Measurements from ENCODE around the gene IL31RA. TPM values are rescaled to one million over a fixed set of nuclear protein-coding genes. Genes with fewer than 3 reads are reported as not detected.

The IL31RA gene
- total RNA-seq, 2 donors from 2014 or later: 2.1 TPM; not detected in 1

GRCh38 chr5:55852503-55852902 is 1.3 kb downstream of the IL31RA start:
- Histone ChIP-seq H3K36me3 (no peaks in the 10 kb centered on the region), H3K4me1 (replicated peaks) (no peaks in the 10 kb centered on the region), H3K9me3 (no peaks in the 10 kb centered on the region), H3K27ac (no peak overlapping the region), H3K4me3 (no peak overlapping the region), H3K27me3 (replicated peaks; ENCODE audit: insufficient read depth) (no peaks in the 10 kb centered on the region)
- intact Hi-C loops (cut with DNase I): no loop called here
- no peak for DNase-seq (ENCODE audit: low spot score)
- WGBS: 74% methylated on average over 3 of the region's 3 CpGs
- TF ChIP-seq POLR2AphosphoS5 (IDR thresholded peaks at IDR 0.05) (no peak), POLR2A (IDR thresholded peaks at IDR 0.05) (no peak), CTCF (IDR thresholded peaks at IDR 0.05) (no peak)

DNA sequence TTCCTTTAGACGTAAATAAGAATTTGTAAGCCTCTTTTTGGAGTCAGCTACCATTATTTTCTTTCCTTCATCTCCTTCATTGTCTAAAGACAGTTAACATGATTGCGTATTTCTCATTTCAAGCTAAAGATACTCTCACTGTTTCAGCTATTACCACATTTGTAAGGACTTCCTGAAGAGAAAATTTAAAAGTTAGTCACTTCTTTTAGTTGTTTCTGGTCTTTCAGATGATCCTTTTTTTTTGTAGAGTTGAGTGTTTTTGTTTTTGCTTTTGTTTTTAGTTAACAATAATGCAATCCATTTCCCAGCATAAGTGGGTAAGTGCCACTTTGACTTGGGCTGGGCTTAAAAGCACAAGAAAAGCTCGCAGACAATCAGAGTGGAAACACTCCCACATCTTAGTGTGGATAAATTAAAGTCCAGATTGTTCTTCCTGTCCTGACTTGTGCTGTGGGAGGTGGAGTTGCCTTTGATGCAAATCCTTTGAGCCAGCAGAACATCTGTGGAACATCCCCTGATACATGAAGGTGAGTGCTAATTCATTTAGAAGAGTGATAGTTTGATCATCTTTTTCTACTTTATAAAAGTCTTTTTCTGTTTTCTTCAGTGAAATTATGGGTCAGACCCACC is 2.0 kb downstream of the IL31RA start:
- intact Hi-C loops (cut with DNase I): no loop called here
- H3K4me1 ChIP-seq (replicated peaks): no peaks in the 10 kb centered on the region
- H3K36me3 ChIP-seq: no peaks in the 10 kb centered on the region
- DNase-seq (ENCODE audit: low spot score): no peak
- no peak overlapping the region for H3K4me3 ChIP-seq
- no peaks in the 10 kb centered on the region for H3K9me3 ChIP-seq
- no peaks in the 10 kb centered on the region for H3K27me3 ChIP-seq (replicated peaks; ENCODE audit: insufficient read depth)
- no peak overlapping the region for H3K27ac ChIP-seq
- TF ChIP-seq CTCF (IDR thresholded peaks at IDR 0.05) (no peak), POLR2AphosphoS5 (IDR thresholded peaks at IDR 0.05) (no peak), POLR2A (IDR thresholded peaks at IDR 0.05) (no peak)
- 59% methylated on average over 3 of the region's 3 CpGs for WGBS

DNA sequence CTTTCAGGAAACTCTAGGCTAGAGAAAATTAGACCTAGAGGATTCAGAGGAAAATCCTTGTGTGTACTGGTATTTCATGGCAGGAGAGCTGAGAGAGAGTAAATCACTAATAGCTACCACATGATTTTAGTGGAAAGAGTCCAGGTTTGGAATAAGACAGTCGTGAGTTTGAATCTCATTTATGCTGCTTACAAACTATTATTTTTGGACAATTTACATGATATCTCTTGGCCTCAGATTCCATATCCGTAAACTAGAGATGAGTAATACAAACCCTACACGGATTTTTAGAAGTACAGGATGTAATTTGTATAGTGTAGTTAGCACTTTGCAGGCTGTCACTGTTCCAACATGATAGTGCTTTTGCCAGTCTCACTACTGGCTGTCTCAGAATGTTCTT is 2.7 kb downstream of the IL31RA start:
- H3K4me3 ChIP-seq: no peak overlapping the region
- no peaks in the 10 kb centered on the region for H3K9me3 ChIP-seq
- no peaks in the 10 kb centered on the region for H3K27me3 ChIP-seq (replicated peaks; ENCODE audit: insufficient read depth)
- no peak for TF ChIP-seq POLR2AphosphoS5 (IDR thresholded peaks at IDR 0.05)
- no peak for TF ChIP-seq POLR2A (IDR thresholded peaks at IDR 0.05)
- TF ChIP-seq CTCF (IDR thresholded peaks at IDR 0.05): no peak
- no peaks in the 10 kb centered on the region for H3K36me3 ChIP-seq
- WGBS: 26% methylated on average over 3 of the region's 3 CpGs
- no peaks in the 10 kb centered on the region for H3K4me1 ChIP-seq (replicated peaks)
- intact Hi-C loops (cut with DNase I): no loop called here
- no peak overlapping the region for H3K27ac ChIP-seq
- DNase-seq (ENCODE audit: low spot score): no peak

GRCh38 chr5:55855509-55855908 is 4.4 kb downstream of the IL31RA start:
- intact Hi-C loops (cut with DNase I): no loop called here
- no peaks in the 10 kb centered on the region for H3K36me3 ChIP-seq
- 67% methylated on average over 5 of the region's 5 CpGs for WGBS
- H3K27me3 ChIP-seq (replicated peaks; ENCODE audit: insufficient read depth): no peaks in the 10 kb centered on the region
- TF ChIP-seq POLR2A (IDR thresholded peaks at IDR 0.05) (no peak), CTCF (IDR thresholded peaks at IDR 0.05) (no peak), POLR2AphosphoS5 (IDR thresholded peaks at IDR 0.05) (no peak)
- H3K4me3 ChIP-seq: no peak overlapping the region
- no peaks in the 10 kb centered on the region for H3K9me3 ChIP-seq
- DNase-seq (ENCODE audit: low spot score): no peak
- H3K27ac ChIP-seq: no peak overlapping the region
- no peaks in the 10 kb centered on the region for H3K4me1 ChIP-seq (replicated peaks)

- TF ChIP-seq POLR2AphosphoS5 (IDR thresholded peaks at IDR 0.05) (no peak), CTCF (IDR thresholded peaks at IDR 0.05) (no peak), POLR2A (IDR thresholded peaks at IDR 0.05) (no peak)
- H3K36me3 ChIP-seq: no peaks in the 10 kb centered on the region
- H3K4me3 ChIP-seq: no peak overlapping the region
- H3K27me3 ChIP-seq (replicated peaks; ENCODE audit: insufficient read depth): no peaks in the 10 kb centered on the region
- no peak for DNase-seq (ENCODE audit: low spot score)
- intact Hi-C loops (cut with DNase I): no loop called here
- H3K27ac ChIP-seq: no peak overlapping the region
- no peaks in the 10 kb centered on the region for H3K9me3 ChIP-seq
- WGBS: 90% methylated on average over 5 of the region's 5 CpGs
- no peaks in the 10 kb centered on the region for H3K4me1 ChIP-seq (replicated peaks)
These were observed 5.5 kb downstream of the IL31RA start for GRCh38 chr5:55856516-55857246.
